ENCODE measurements around the gene SLC25A39. TPM values are rescaled to one million over a fixed set of nuclear protein-coding genes. Genes with fewer than 3 reads are reported as not detected.

Gene SLC25A39
- total RNA-seq, 2 donors from 2014 or later = 72.6 to 154 TPM

- no peak for ATAC-seq
- intact Hi-C loops (cut with DNase I) = no loop called here
Observed at GRCh38 chr17:44304651-44305050, 20.0 kb downstream of the SLC25A39 start.

GRCh38 chr17:44297975-44298374 lies 26.6 kb downstream of the SLC25A39 start:
- no peak for DNase-seq
- 58 to 72% methylated on average over 3 of the region's 3 CpGs for WGBS, 2 donors
- no peaks in the 10 kb centered on the region for H3K9me3 ChIP-seq
- intact Hi-C loops (cut with DNase I) = no loop called here
- no peaks in the 10 kb centered on the region for H3K4me1 ChIP-seq
- TF ChIP-seq CTCF (IDR thresholded peaks at IDR 0.05) (no peak), POLR2A (IDR thresholded peaks at IDR 0.05) (no peak)
- ATAC-seq = no peak
- no peaks in the 10 kb centered on the region for H3K36me3 ChIP-seq (replicated peaks in 1 of 2; ENCODE audit: insufficient read depth in 1 of 2, low read depth in 2 of 2)
- no peak overlapping the region for H3K27ac ChIP-seq
- H3K4me3 ChIP-seq = no peak overlapping the region
- H3K27me3 ChIP-seq = no peaks in the 10 kb centered on the region

More at GRCh38 chr17:44304651-44305050, 20.0 kb downstream of the SLC25A39 start:
- peaks cover 19% of the 10 kb centered on the region for H3K4me1 ChIP-seq
- no peaks in the 10 kb centered on the region for H3K27me3 ChIP-seq
- H3K36me3 ChIP-seq (replicated peaks in 1 of 2; ENCODE audit: insufficient read depth in 1 of 2, low read depth in 2 of 2) = no peaks in the 10 kb centered on the region
- H3K9me3 ChIP-seq = no peaks in the 10 kb centered on the region
- H3K4me3 ChIP-seq = no peak overlapping the region
- no peak for DNase-seq
- H3K27ac ChIP-seq = no peak overlapping the region
- no peak for TF ChIP-seq POLR2A (IDR thresholded peaks at IDR 0.05)
- TF ChIP-seq CTCF (IDR thresholded peaks at IDR 0.05) = no peak

GRCh38 chr17:44293509-44294226 lies 31.0 kb downstream of the SLC25A39 start:
- Histone ChIP-seq H3K27ac (no peak overlapping the region), H3K4me1 (no peaks in the 10 kb centered on the region), H3K4me3 (no peak overlapping the region), H3K27me3 (no peaks in the 10 kb centered on the region), H3K9me3 (no peaks in the 10 kb centered on the region), H3K36me3 (replicated peaks in 1 of 2; ENCODE audit: insufficient read depth in 1 of 2, low read depth in 2 of 2) (no peaks in the 10 kb centered on the region)
- DNase-seq = no peak
- 80 to 83% methylated on average over 9 of the region's 9 CpGs for WGBS, 2 donors
- ATAC-seq = no peak
- TF ChIP-seq POLR2A (IDR thresholded peaks at IDR 0.05) (no peak), CTCF (IDR thresholded peaks at IDR 0.05) (no peak)
- intact Hi-C loops (cut with DNase I) = no loop called here

GRCh38 chr17:44287651-44288050 lies 37.0 kb downstream of the SLC25A39 start:
- Histone ChIP-seq H3K27ac (no peak overlapping the region), H3K4me1 (no peaks in the 10 kb centered on the region), H3K27me3 (no peaks in the 10 kb centered on the region), H3K9me3 (no peaks in the 10 kb centered on the region), H3K4me3 (no peak overlapping the region), H3K36me3 (replicated peaks in 1 of 2; ENCODE audit: insufficient read depth in 1 of 2, low read depth in 2 of 2) (no peaks in the 10 kb centered on the region)
- WGBS, 2 donors = 64 to 69% methylated on average over 8 of the region's 8 CpGs
- ATAC-seq (no peak), DNase-seq (no peak)
- intact Hi-C loops (cut with DNase I) = no loop called here
- no peak for TF ChIP-seq CTCF (IDR thresholded peaks at IDR 0.05)
- no peak for TF ChIP-seq POLR2A (IDR thresholded peaks at IDR 0.05)

- peaks cover 11% of the 10 kb centered on the region for H3K4me1 ChIP-seq
- H3K9me3 ChIP-seq = no peaks in the 10 kb centered on the region
- no peaks in the 10 kb centered on the region for H3K36me3 ChIP-seq (replicated peaks in 1 of 2; ENCODE audit: insufficient read depth in 1 of 2, low read depth in 2 of 2)
- intact Hi-C loops (cut with DNase I) = no loop called here
- ATAC-seq (no peak), DNase-seq (no peak)
- H3K4me3 ChIP-seq = no peak overlapping the region
- no peaks in the 10 kb centered on the region for H3K27me3 ChIP-seq
- H3K27ac ChIP-seq = no peak overlapping the region
- WGBS, 2 donors = 69 to 91% methylated on average over 4 of the region's 4 CpGs
- TF ChIP-seq POLR2A (IDR thresholded peaks at IDR 0.05) (no peak), CTCF (IDR thresholded peaks at IDR 0.05) (no peak)
Observed at GRCh38 chr17:44284024-44284400, 40.6 kb downstream of the SLC25A39 start.

Measured in body of pancreas (tissue), 4 donors.